Hepatocyte (in vitro differentiated cells): Measurements from ENCODE around the gene IGSF9.

Experiments used
- CTCF ChIP-seq: fragments of 200-600 bp; sonication (generic); IDR thresholded peaks from 2 replicates; pipeline ENCODE4 v1.5.1; 2016; ENCODE audit warnings: antibody characterized with exemption, mild to moderate bottlenecking; ENCODE audit not compliant: poor library complexity
- EZH2 ChIP-seq: fragments of 200-600 bp; sonication (generic); IDR thresholded peaks from 2 replicates; pipeline ENCODE4 v1.6.1; 2016; ENCODE audit warnings: antibody characterized with exemption, mild to moderate bottlenecking, borderline replicate concordance
- EZH2phosphoT487 ChIP-seq: fragments of 200-600 bp; sonication (generic); IDR thresholded peaks from one replicate; pipeline ENCODE4 v1.6.1; 2018; ENCODE audit warnings: antibody characterized with exemption, mild to moderate bottlenecking, low read depth, moderate library complexity; ENCODE audit not compliant: unreplicated experiment, severe bottlenecking

- TF ChIP-seq CTCF (no peak), EZH2 (no peak), EZH2phosphoT487 (no peak)
Measured at GRCh38 chr1:159951551-159951950, 6.1 kb upstream of the IGSF9 start.
